ENCODE data around the gene DACT3.

DACT3 gene

GRCh38 chr19:46608581-46609345, 52.2 kb downstream of the DACT3 start:
- no peak overlapping the region for H3K27ac ChIP-seq
- TF ChIP-seq, protein P1, sequence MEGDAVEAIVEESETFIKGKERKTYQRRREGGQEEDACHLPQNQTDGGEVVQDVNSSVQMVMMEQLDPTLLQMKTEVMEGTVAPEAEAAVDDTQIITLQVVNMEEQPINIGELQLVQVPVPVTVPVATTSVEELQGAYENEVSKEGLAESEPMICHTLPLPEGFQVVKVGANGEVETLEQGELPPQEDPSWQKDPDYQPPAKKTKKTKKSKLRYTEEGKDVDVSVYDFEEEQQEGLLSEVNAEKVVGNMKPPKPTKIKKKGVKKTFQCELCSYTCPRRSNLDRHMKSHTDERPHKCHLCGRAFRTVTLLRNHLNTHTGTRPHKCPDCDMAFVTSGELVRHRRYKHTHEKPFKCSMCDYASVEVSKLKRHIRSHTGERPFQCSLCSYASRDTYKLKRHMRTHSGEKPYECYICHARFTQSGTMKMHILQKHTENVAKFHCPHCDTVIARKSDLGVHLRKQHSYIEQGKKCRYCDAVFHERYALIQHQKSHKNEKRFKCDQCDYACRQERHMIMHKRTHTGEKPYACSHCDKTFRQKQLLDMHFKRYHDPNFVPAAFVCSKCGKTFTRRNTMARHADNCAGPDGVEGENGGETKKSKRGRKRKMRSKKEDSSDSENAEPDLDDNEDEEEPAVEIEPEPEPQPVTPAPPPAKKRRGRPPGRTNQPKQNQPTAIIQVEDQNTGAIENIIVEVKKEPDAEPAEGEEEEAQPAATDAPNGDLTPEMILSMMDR (conservative IDR thresholded peaks at IDR 0.05), result no peak

DNA sequence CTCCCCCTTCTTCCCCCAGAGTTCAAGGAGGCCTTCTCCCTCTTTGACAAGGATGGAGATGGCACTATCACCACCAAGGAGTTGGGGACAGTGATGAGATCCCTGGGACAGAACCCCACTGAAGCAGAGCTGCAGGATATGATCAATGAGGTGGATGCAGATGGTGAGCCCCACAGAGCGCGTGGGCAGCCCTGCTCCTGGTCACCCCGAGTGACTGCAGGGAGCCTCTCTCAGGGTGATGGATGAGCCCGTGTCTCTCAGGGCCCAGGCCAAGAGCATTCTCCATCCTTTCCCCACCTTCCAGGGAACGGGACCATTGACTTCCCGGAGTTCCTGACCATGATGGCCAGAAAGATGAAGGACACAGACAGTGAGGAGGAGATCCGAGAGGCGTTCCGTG, 52.8 kb downstream of the DACT3 start:
- TF ChIP-seq, protein P1 (conservative IDR thresholded peaks at IDR 0.05), result no peak
- no peak overlapping the region for H3K27ac ChIP-seq

GRCh38 chr19:46607448-46607841, 53.5 kb downstream of the DACT3 start:
- H3K27ac ChIP-seq, result no peak overlapping the region
- TF ChIP-seq, protein P1 (conservative IDR thresholded peaks at IDR 0.05), result no peak

DNA sequence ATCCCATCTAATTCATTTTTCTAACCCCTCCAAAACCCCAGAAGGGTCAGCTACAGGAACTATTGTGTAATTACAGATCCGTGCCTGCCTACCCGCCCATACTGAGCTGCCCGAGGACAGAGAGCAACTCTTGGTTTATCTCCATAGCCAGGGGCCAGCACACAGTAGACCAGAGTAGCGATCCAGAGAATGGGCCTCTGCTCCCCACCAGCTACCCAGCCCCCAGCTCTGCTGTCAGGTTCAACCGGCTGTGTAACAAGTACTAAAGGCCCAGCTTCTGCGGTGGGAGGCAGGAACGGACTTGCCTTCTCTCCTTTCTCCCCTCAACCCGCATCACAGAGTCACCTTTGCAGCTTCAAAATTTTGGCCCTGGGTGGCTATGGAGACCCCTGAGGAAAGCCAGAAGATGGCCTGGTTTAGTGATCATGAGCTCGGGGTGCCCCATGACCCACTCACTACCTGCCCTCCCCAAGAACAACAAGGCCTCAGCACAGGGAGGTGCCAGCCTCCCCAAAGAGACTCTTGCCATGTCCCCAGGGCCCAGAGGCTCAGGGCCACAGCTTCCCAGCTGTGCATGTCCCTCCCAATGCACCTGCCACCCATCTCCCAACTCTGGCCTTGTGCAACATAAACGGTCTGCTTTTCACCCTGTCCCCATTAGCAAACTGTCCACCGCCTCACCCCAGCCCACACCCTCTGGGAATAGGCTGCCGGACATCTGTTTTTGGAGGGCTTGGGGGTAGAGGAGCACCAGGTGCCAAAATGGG, 54.1 kb downstream of the DACT3 start:
- TF ChIP-seq, protein P1 (conservative IDR thresholded peaks at IDR 0.05), result no peak
- H3K27ac ChIP-seq, result 0 out of 2 replicates have a peak overlapping the region, but pooled peaks have one; percentile 99

DNA sequence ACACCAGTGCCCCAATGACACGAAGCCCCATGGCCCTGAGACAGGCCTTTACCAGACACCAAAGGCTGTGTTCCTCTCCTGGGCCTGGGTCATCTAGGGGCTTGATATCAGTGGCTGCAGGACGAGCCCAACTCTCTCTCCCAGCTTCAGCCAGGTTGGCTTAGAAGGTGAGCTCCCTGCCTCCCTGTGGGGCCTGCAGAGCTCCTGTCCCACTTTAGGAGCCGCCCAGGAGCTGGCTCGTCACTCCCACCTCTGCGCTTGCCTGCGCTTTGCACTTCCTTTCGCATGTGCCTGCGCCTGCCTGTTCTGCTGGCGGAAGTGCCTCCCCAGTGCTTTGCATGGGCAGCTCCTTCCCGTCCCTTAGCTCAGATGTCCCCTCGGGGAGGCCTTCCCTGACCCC, 55.0 kb downstream of the DACT3 start:
- H3K27ac ChIP-seq, result peak overlapping the region; percentile 99; the same call in 1 of the 2 replicates
- TF ChIP-seq, protein P1 (conservative IDR thresholded peaks at IDR 0.05), result no peak

GRCh38 chr19:46605356-46605821, 55.6 kb downstream of the DACT3 start:
- peak overlapping the region; percentile 99; the same call in 1 of the 2 replicates for H3K27ac ChIP-seq
- TF ChIP-seq, protein P1 (conservative IDR thresholded peaks at IDR 0.05), result no peak

DNA sequence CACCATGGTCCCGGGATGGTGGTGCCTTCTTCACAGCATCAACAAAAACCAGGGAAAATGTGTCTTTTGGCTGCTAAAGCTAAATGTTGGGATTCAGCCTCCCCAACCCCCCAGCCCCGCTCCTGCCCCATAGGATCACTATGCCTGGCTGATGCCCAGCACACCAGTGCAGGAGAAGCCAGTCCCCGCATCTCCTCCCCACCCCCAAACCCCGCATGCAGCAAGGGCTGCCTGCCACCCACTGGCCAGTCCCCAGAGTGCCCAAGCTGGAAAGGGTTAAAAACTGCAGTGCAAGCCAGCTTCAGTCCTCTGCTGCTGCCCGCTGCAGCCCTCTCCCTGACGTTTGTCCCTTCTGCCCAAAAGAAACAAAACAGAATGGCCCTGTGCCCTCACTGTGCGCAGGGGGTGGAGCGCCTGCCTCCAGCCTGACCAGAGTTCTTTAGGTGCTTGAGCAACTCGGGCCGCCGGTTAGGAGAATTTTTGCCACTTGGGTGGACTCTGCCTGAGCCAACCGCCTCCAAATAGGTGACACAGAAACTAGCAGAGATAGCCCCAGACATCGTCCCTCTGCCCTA, 56.1 kb downstream of the DACT3 start:
- peak overlapping the region; percentile 99; the same call in 1 of the 2 replicates for H3K27ac ChIP-seq

More for the DNA sequence above, 56.1 kb downstream of the DACT3 start:
- TF ChIP-seq, protein P1 (conservative IDR thresholded peaks at IDR 0.05), result no peak; the same call in 1 of the 2 replicates

Data from VCaP (cell line).